ENCODE measurements around the gene DFFA.

Gene DFFA, protein sequence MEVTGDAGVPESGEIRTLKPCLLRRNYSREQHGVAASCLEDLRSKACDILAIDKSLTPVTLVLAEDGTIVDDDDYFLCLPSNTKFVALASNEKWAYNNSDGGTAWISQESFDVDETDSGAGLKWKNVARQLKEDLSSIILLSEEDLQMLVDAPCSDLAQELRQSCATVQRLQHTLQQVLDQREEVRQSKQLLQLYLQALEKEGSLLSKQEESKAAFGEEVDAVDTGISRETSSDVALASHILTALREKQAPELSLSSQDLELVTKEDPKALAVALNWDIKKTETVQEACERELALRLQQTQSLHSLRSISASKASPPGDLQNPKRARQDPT

DNA sequence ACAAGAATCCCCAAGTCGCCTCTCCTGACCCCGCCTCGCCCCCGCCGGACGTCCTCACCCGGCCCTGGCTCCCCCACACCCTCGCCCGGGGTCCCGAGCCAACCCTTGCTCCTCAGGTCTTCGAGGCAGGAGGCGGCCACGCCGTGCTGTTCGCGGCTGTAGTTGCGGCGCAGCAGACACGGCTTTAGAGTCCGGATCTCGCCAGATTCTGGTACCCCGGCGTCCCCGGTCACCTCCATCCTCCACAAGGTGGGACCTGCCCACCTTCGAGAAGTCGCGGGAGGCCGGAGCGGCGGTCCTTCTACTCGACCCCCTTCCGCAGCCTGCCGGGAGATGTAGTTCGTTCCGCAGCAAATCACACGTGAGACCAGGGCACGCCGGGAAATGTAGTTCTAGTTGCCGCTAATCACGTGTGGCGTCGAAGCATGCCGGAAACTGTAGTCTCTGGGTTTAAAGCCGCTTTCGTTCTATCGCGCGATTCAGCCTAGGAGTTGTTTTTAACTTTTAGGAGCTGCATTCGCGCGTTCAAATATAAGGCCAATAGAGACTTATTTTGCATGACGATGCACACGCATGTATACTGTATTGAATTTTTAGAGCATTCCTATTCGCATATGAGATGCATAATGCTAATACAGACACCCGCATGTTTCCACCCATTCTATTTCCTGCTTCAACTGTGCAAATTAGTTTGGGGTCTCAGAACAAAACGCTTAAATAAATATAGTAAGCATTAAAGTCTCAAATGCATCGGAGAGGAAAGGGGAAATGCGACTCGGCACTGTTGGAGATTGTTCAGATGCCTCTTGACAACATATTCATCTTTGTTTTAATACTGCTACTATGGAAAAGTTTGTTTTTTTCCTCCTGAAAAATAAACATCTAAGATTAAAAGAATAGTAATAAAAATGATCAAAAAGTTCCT lies at the start of gene DFFA:
DFFA (minus strand) TSS at position 310 of the 925 bp plus-strand sequence; CDS start at position 239, 71 bp downstream.
- H3K4me1 ChIP-seq = peaks cover 48% of the 10 kb centered on the region
- peak within 1 kb of the TSS; percentile 79 for H3K27ac ChIP-seq
- peaks cover 13% of the 10 kb centered on the region; the same call in 1 of the 2 replicates for H4K20me1 ChIP-seq
- no peaks in the 10 kb centered on the region for H3K9me3 ChIP-seq
- peak within 1 kb of the TSS; percentile 79 for H3K4me2 ChIP-seq
- H3K36me3 ChIP-seq = peaks cover 26% of the 10 kb centered on the region
- peak within 1 kb of the TSS; percentile 89 for H3K4me3 ChIP-seq
- peak within 1 kb of the TSS; percentile 86 for H3K9ac ChIP-seq
- H3K27me3 ChIP-seq = no peaks in the 10 kb centered on the region
- no peak for TF ChIP-seq Cebpa-rat (IDR thresholded peaks at IDR 0.05)

DNA sequence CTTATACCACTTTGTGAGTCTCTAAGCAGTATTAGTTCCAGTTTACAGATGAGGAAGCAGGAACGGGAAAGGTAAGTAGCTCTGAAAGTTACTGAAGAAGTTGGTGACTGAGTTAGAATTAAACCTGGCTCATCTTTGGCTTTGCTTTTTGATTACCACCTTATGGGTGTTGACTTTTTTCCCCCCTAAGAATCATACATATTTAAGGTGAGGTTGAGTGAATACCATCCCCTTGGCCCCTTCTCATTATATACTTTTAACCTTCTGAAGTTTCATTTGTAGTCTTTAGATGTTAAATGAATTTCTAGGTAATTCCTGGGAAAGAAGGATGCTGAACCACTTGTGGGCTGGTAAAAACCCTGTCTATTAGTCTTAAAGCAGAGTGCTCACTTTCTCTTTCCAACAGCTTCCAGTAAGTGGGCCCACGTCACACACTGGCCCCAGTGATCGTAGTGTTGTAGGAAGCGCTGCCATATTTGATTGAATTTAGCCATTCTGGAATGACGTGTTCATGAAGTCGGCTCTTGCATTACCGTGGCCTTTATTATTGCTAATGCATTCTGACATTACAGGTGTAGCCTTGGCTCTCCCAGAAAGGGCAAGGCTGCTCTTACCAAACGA lies 49.3 kb upstream of the DFFA start:
- Histone ChIP-seq H3K27ac (no peak overlapping the region), H4K20me1 (peaks cover 91% of the 10 kb centered on the region), H3K4me1 (peaks cover 17% of the 10 kb centered on the region), H3K4me2 (no peak overlapping the region), H3K4me3 (no peak overlapping the region), H3K27me3 (no peaks in the 10 kb centered on the region), H3K9me3 (no peaks in the 10 kb centered on the region), H3K36me3 (peaks cover 6% of the 10 kb centered on the region; the same call in 1 of the 2 replicates), H3K9ac (no peak overlapping the region)
- TF ChIP-seq Cebpa-rat (IDR thresholded peaks at IDR 0.05) = no peak

DNA sequence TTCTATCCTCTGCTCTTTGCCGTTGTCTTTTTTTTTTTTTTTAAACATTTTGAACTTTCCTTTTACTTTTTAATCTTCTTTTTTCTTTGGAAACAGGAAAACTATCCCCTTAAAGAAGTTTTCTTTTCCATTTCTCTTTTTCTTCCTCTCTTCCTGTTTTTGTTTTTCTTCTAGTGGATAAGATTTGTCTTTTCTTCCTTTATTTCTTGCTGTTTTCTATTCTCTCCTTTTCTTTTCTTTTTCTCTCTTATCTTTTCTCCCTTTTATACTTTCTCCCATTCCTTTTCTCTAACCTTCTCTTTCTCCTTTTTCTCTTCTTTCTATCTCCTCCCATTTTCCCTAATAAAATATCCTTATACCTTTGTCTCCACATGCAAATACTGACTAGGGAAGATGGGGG lies 48.6 kb upstream of the DFFA start:
- Histone ChIP-seq H3K4me2 (no peak overlapping the region), H3K27ac (no peak overlapping the region), H3K27me3 (no peaks in the 10 kb centered on the region), H4K20me1 (peaks cover 98% of the 10 kb centered on the region), H3K9ac (no peak overlapping the region), H3K9me3 (no peaks in the 10 kb centered on the region), H3K36me3 (peaks cover 6% of the 10 kb centered on the region; the same call in 1 of the 2 replicates), H3K4me1 (peaks cover 23% of the 10 kb centered on the region), H3K4me3 (no peak overlapping the region)
- no peak for TF ChIP-seq Cebpa-rat (IDR thresholded peaks at IDR 0.05)

DNA sequence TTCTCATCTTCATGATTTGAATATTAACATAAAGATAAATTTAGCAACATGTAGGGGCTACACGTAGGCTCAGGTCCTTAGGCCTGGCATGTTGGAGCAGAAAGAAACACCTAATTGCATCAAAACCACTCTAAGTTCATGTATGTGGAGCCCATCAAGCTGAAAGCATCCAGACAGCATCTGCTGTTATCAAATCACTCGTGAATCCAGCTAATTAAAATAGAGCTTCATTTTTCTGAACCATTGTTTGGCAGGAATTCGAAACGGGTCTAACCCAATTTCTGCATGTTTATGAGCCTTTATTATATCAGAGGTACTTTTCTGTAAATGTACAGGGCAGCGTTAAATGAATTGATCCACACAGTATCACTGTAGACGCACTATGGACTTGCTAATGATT lies 48.2 kb upstream of the DFFA start:
- H3K4me2 ChIP-seq = no peak overlapping the region
- H3K9me3 ChIP-seq = no peaks in the 10 kb centered on the region
- no peak for TF ChIP-seq Cebpa-rat (IDR thresholded peaks at IDR 0.05)
- no peak overlapping the region for H3K27ac ChIP-seq
- H3K4me3 ChIP-seq = no peak overlapping the region
- H3K9ac ChIP-seq = no peak overlapping the region
- H4K20me1 ChIP-seq = peaks cover 98% of the 10 kb centered on the region
- H3K4me1 ChIP-seq = peaks cover 27% of the 10 kb centered on the region
- no peaks in the 10 kb centered on the region for H3K27me3 ChIP-seq
- peaks cover 6% of the 10 kb centered on the region; the same call in 1 of the 2 replicates for H3K36me3 ChIP-seq

DNA sequence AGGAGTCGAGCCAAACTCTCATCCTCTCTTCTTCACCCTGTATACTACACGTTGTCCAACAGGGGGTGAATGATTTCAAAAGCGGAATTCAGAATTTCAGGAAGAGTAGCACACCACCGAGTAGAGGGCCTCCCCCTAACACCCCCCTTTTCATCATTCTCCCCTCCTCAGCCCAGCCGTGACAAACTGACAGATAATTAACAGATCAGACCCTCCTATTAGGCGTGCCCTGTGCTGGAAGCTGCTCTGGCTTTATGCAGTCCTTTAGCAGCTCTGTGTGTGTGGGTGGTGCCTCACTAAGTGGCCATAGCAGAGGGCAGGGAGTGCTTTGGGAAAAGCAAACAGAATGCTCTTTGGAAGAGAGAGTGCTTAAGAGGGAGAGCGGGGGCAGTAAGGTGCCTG lies 46.7 kb upstream of the DFFA start:
- TF ChIP-seq Cebpa-rat (IDR thresholded peaks at IDR 0.05) = no peak
- H3K9me3 ChIP-seq = no peaks in the 10 kb centered on the region
- H3K27me3 ChIP-seq = no peaks in the 10 kb centered on the region
- H3K36me3 ChIP-seq = peaks cover 6% of the 10 kb centered on the region; the same call in 1 of the 2 replicates
- no peak overlapping the region for H3K9ac ChIP-seq
- no peak overlapping the region for H3K4me2 ChIP-seq
- H3K27ac ChIP-seq = no peak overlapping the region
- peaks cover 37% of the 10 kb centered on the region for H3K4me1 ChIP-seq
- H3K4me3 ChIP-seq = no peak overlapping the region
- peaks cover 98% of the 10 kb centered on the region for H4K20me1 ChIP-seq

DNA sequence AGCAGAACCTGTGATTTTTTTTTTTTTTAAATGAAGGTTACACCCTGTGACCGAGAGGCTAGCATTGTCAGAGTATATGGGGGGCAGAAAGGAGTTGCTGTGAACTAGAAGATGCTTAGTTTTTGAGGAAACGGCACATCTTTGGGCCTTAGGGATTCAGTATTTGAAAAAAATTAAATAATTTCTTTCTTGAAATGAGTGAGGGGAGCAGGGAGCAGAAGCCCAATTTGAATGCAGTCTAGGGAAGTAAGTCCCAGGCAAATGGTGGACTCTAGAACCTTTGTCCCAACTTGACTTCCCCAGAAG lies 45.3 kb upstream of the DFFA start:
- Histone ChIP-seq H3K4me3 (no peak overlapping the region), H3K27ac (no peak overlapping the region), H3K36me3 (peaks cover 6% of the 10 kb centered on the region; the same call in 1 of the 2 replicates), H3K27me3 (no peaks in the 10 kb centered on the region), H3K4me2 (peak overlapping the region; percentile 22; the same call in 1 of the 2 replicates), H4K20me1 (peaks cover 98% of the 10 kb centered on the region), H3K4me1 (peaks cover 41% of the 10 kb centered on the region), H3K9ac (no peak overlapping the region), H3K9me3 (no peaks in the 10 kb centered on the region)
- no peak for TF ChIP-seq Cebpa-rat (IDR thresholded peaks at IDR 0.05)

DNA sequence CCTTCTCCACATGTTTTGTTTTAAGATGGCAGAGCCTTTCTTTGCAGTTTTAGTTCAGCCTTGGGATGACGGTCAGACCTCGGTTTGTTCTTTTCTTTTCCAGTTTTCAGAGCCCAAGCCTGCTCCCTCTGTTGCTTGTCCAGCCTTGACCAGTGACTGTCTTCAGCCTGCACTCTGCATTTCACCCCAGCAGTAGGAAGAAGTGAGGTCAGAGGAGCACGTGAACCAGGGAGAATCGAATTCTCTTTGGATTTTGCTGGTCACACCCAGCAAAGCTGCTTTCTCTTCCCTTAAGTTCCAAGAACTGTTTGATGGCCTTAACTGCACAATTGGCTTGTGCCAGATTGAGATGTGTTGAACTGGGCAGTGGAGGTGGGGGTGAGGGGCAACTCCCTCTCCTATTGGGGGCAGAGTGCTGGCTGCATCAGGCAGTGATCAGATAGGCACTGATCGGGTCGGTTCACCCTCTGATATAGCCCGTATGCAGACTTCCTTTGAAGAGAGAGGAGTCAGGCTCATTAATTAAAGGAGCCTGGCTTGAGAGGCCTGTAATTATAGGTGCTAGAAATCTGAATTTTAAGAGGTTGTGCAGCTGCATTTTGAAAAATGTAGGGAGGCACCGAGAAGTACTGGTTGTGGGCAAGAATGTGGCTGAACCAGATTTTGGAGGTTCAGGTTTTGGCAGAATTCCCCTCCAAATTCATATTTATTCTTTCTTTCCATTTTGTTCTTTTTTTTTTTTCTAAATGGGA lies 44.8 kb upstream of the DFFA start:
- no peak for TF ChIP-seq Cebpa-rat (IDR thresholded peaks at IDR 0.05)
- no peak overlapping the region for H3K9ac ChIP-seq

DNA sequence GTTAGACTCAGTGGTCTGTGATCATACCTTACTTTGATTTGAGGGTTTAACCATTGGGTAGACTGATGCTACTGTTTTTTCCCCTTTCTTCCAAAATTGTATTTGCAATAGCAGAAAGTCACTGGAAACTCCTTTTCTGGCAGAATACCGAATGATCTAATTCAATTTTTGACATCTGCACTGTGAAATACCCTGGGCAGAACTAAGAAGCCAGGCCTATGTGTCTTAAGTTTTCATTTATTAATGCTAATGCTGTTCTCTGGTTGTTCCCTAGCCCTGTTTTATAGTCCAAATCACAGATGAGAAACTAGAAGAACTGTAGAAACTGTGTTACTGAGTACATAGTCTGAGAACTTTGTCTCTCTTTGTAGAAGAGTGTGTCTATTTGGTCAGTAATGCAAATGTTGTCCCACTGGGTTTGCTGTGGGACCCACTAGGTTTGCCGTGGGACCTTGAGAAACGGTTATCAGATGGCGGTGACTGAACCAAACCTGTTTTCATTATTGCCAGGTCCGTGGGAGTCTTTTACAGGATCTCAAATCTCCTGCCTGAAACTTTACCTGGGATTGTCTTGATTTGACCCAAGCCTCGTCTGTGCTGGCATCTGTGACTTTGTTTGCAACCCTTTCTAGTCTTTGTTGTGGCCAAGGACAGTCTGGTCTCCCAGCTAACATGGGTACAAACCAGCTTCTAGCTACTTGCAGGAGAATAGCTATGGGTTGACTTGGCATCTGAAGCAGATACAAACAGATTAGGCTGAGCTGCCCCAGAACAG lies 43.8 kb upstream of the DFFA start:
- Histone ChIP-seq H3K4me1 (peaks cover 56% of the 10 kb centered on the region), H3K4me2 (peak overlapping the region; percentile 71), H3K27me3 (no peaks in the 10 kb centered on the region), H3K4me3 (no peak overlapping the region), H3K36me3 (no peaks in the 10 kb centered on the region; the same call in 1 of the 2 replicates), H3K27ac (no peak overlapping the region), H3K9me3 (no peaks in the 10 kb centered on the region), H3K9ac (no peak overlapping the region), H4K20me1 (peaks cover 98% of the 10 kb centered on the region)
- no peak for TF ChIP-seq Cebpa-rat (IDR thresholded peaks at IDR 0.05)

More for the DNA sequence above, 44.8 kb upstream of the DFFA start:
- Histone ChIP-seq H3K9me3 (no peaks in the 10 kb centered on the region), H3K36me3 (peaks cover 4% of the 10 kb centered on the region; the same call in 1 of the 2 replicates), H3K27ac (no peak overlapping the region), H3K4me3 (no peak overlapping the region), H3K4me1 (peaks cover 46% of the 10 kb centered on the region), H3K4me2 (no peak overlapping the region), H4K20me1 (peaks cover 98% of the 10 kb centered on the region), H3K27me3 (no peaks in the 10 kb centered on the region)

Data from BLaER1 (cell line).